Measurements from ENCODE around the gene SNTG2. TPM values are rescaled to one million over a fixed set of nuclear protein-coding genes. Genes with fewer than 3 reads are reported as not detected.

The SNTG2 gene
- total RNA-seq, 1 donor from 2014 or later: 1.9 TPM

- Histone ChIP-seq H3K79me2 (ENCODE audit: insufficient read depth, low read length) (no peaks in the 10 kb centered on the region), H3K4me3 (ENCODE audit: insufficient read depth, low read depth, low read length) (no peak overlapping the region), H3K9me3 (ENCODE audit: insufficient read depth, low read depth, low read length) (no peaks in the 10 kb centered on the region), H4K20me1 (ENCODE audit: insufficient read depth, low read length) (no peaks in the 10 kb centered on the region), H3K4me2 (ENCODE audit: low read length) (no peak overlapping the region), H3K36me3 (ENCODE audit: insufficient read depth, low read length) (no peaks in the 10 kb centered on the region), H3K9ac (ENCODE audit: low read length) (no peak overlapping the region), H2AFZ (ENCODE audit: low read depth, low read length) (no peak overlapping the region), H3K4me1 (ENCODE audit: insufficient read depth, low read length) (no peaks in the 10 kb centered on the region), H3K27ac (ENCODE audit: low read depth, low read length) (no peak overlapping the region), H3K27me3 (ENCODE audit: insufficient read depth, low read length) (no peaks in the 10 kb centered on the region)
- TF ChIP-seq CTCF (IDR thresholded peaks at IDR 0.05; ENCODE audit: insufficient read depth, low read depth, low read length): no peak
- TF ChIP-seq EZH2 (IDR thresholded peaks at IDR 0.05; ENCODE audit: insufficient read depth, low read length): no peak
- H3K27me3 Mint-ChIP-seq (ENCODE audit: low read depth, unreplicated experiment): peaks cover under 1% of the 10 kb centered on the region
- H3K4me3 Mint-ChIP-seq (ENCODE audit: unreplicated experiment): no peak overlapping the region
- H3K27ac Mint-ChIP-seq (ENCODE audit: unreplicated experiment): no peak overlapping the region
- no peak for DNase-seq (ENCODE audit: low read depth)
- H3K9me3 Mint-ChIP-seq (ENCODE audit: unreplicated experiment): no peaks in the 10 kb centered on the region
- no peaks in the 10 kb centered on the region for H3K36me3 Mint-ChIP-seq (ENCODE audit: low read depth, unreplicated experiment)
- no peak for FAIRE-seq
- no peaks in the 10 kb centered on the region for H3K4me1 Mint-ChIP-seq (ENCODE audit: low read depth, unreplicated experiment)
These were observed 390.9 kb downstream of the SNTG2 start for GRCh38 chr2:1341404-1342120.

- no peaks in the 10 kb centered on the region for H3K4me1 ChIP-seq (ENCODE audit: insufficient read depth, low read length)
- no peaks in the 10 kb centered on the region for H3K79me2 ChIP-seq (ENCODE audit: insufficient read depth, low read length)
- DNase-seq (ENCODE audit: low read depth): no peak
- H3K4me3 Mint-ChIP-seq (ENCODE audit: unreplicated experiment): no peak overlapping the region
- no peak overlapping the region for H3K4me2 ChIP-seq (ENCODE audit: low read length)
- no peaks in the 10 kb centered on the region for H3K36me3 ChIP-seq (ENCODE audit: insufficient read depth, low read length)
- no peaks in the 10 kb centered on the region for H3K4me1 Mint-ChIP-seq (ENCODE audit: low read depth, unreplicated experiment)
- H3K9ac ChIP-seq (ENCODE audit: low read length): no peak overlapping the region
- H3K9me3 Mint-ChIP-seq (ENCODE audit: unreplicated experiment): peaks cover 4% of the 10 kb centered on the region
- H3K27ac Mint-ChIP-seq (ENCODE audit: unreplicated experiment): no peak overlapping the region
- no peak for FAIRE-seq
- H3K4me3 ChIP-seq (ENCODE audit: insufficient read depth, low read depth, low read length): no peak overlapping the region
- TF ChIP-seq EZH2 (IDR thresholded peaks at IDR 0.05; ENCODE audit: insufficient read depth, low read length): no peak
- TF ChIP-seq CTCF (IDR thresholded peaks at IDR 0.05; ENCODE audit: insufficient read depth, low read depth, low read length): no peak
- H3K27me3 Mint-ChIP-seq (ENCODE audit: low read depth, unreplicated experiment): peaks cover 7% of the 10 kb centered on the region
- H4K20me1 ChIP-seq (ENCODE audit: insufficient read depth, low read length): no peaks in the 10 kb centered on the region
- H3K36me3 Mint-ChIP-seq (ENCODE audit: low read depth, unreplicated experiment): no peaks in the 10 kb centered on the region
- no peaks in the 10 kb centered on the region for H3K27me3 ChIP-seq (ENCODE audit: insufficient read depth, low read length)
- H3K9me3 ChIP-seq (ENCODE audit: insufficient read depth, low read depth, low read length): peaks cover 3% of the 10 kb centered on the region
- no peak overlapping the region for H2AFZ ChIP-seq (ENCODE audit: low read depth, low read length)
- H3K27ac ChIP-seq (ENCODE audit: low read depth, low read length): no peak overlapping the region
These were observed 398.1 kb downstream of the SNTG2 start for GRCh38 chr2:1348789-1349188.

GRCh38 chr2:1350111-1350510 lies 399.5 kb downstream of the SNTG2 start:
- no peak overlapping the region for H3K4me3 ChIP-seq (ENCODE audit: insufficient read depth, low read depth, low read length)
- no peaks in the 10 kb centered on the region for H3K4me1 ChIP-seq (ENCODE audit: insufficient read depth, low read length)
- H4K20me1 ChIP-seq (ENCODE audit: insufficient read depth, low read length): no peaks in the 10 kb centered on the region
- H3K27ac Mint-ChIP-seq (ENCODE audit: unreplicated experiment): no peak overlapping the region
- H3K9me3 ChIP-seq (ENCODE audit: insufficient read depth, low read depth, low read length): peaks cover 3% of the 10 kb centered on the region
- H3K4me3 Mint-ChIP-seq (ENCODE audit: unreplicated experiment): no peak overlapping the region
- no peak for FAIRE-seq
- H3K9me3 Mint-ChIP-seq (ENCODE audit: unreplicated experiment): peaks cover 4% of the 10 kb centered on the region
- no peaks in the 10 kb centered on the region for H3K4me1 Mint-ChIP-seq (ENCODE audit: low read depth, unreplicated experiment)
- H3K27ac ChIP-seq (ENCODE audit: low read depth, low read length): no peak overlapping the region
- no peak for DNase-seq (ENCODE audit: low read depth)
- H3K4me2 ChIP-seq (ENCODE audit: low read length): no peak overlapping the region
- TF ChIP-seq EZH2 (IDR thresholded peaks at IDR 0.05; ENCODE audit: insufficient read depth, low read length): no peak
- TF ChIP-seq CTCF (IDR thresholded peaks at IDR 0.05; ENCODE audit: insufficient read depth, low read depth, low read length): no peak
- no peaks in the 10 kb centered on the region for H3K36me3 ChIP-seq (ENCODE audit: insufficient read depth, low read length)
- H3K27me3 Mint-ChIP-seq (ENCODE audit: low read depth, unreplicated experiment): peaks cover 7% of the 10 kb centered on the region
- no peaks in the 10 kb centered on the region for H3K79me2 ChIP-seq (ENCODE audit: insufficient read depth, low read length)
- no peaks in the 10 kb centered on the region for H3K27me3 ChIP-seq (ENCODE audit: insufficient read depth, low read length)
- H3K9ac ChIP-seq (ENCODE audit: low read length): no peak overlapping the region
- no peak overlapping the region for H2AFZ ChIP-seq (ENCODE audit: low read depth, low read length)
- no peaks in the 10 kb centered on the region for H3K36me3 Mint-ChIP-seq (ENCODE audit: low read depth, unreplicated experiment)
